ENCODE measurements around the gene EVI2B.
"Not testable (repeated sequence)": the region's sequence is repeated elsewhere in the genome, so short reads cannot be mapped to it uniquely, and the experiment has no call there.

EVI2B gene

GRCh38 chr17:31349454-31349853 is 35.6 kb upstream of the EVI2B start:
- Histone ChIP-seq H3K4me2 (no peak overlapping the region), H3K4me3 (IDR thresholded peaks at IDR 0.05; ENCODE audit: insufficient read depth, low read depth, low read length) (no peak overlapping the region), H3K79me2 (ENCODE audit: insufficient read depth, low read depth) (no peaks in the 10 kb centered on the region), H3K27me3 (ENCODE audit: insufficient read depth, low read depth) (no peaks in the 10 kb centered on the region), H4K20me1 (ENCODE audit: insufficient read depth) (no peaks in the 10 kb centered on the region), H3K27ac (no peak overlapping the region), H3K4me1 (ENCODE audit: low read depth, poor library complexity, severe bottlenecking) (peaks cover 14% of the 10 kb centered on the region), H3K36me3 (ENCODE audit: insufficient read depth) (no peaks in the 10 kb centered on the region), H3K9ac (no peak overlapping the region), H2AFZ (ENCODE audit: low read depth) (no peak overlapping the region)
- no peak for TF ChIP-seq CTCF (conservative IDR thresholded peaks at IDR 0.05; ENCODE audit: low read depth, low read length)

GRCh38 chr17:31345191-31345747 is 31.4 kb upstream of the EVI2B start:
- H3K79me2 ChIP-seq (ENCODE audit: insufficient read depth, low read depth); H3K4me3 ChIP-seq (IDR thresholded peaks at IDR 0.05; ENCODE audit: insufficient read depth, low read depth, low read length); H3K27ac ChIP-seq; H3K9ac ChIP-seq; H3K36me3 ChIP-seq (ENCODE audit: insufficient read depth); H4K20me1 ChIP-seq (ENCODE audit: insufficient read depth); H3K27me3 ChIP-seq (ENCODE audit: insufficient read depth, low read depth); H3K4me2 ChIP-seq; H2AFZ ChIP-seq (ENCODE audit: low read depth): not testable (repeated sequence)
- peaks cover 14% of the 10 kb centered on the region for H3K4me1 ChIP-seq (ENCODE audit: low read depth, poor library complexity, severe bottlenecking)

GRCh38 chr17:31339906-31340661 is 26.2 kb upstream of the EVI2B start:
- Histone ChIP-seq H3K36me3 (ENCODE audit: insufficient read depth) (no peaks in the 10 kb centered on the region), H3K79me2 (ENCODE audit: insufficient read depth, low read depth) (no peaks in the 10 kb centered on the region), H3K4me1 (ENCODE audit: low read depth, poor library complexity, severe bottlenecking) (no peaks in the 10 kb centered on the region), H3K4me2 (no peak overlapping the region), H4K20me1 (ENCODE audit: insufficient read depth) (no peaks in the 10 kb centered on the region), H2AFZ (ENCODE audit: low read depth) (no peak overlapping the region), H3K4me3 (IDR thresholded peaks at IDR 0.05; ENCODE audit: insufficient read depth, low read depth, low read length) (no peak overlapping the region), H3K27ac (no peak overlapping the region), H3K9ac (no peak overlapping the region), H3K27me3 (ENCODE audit: insufficient read depth, low read depth) (no peaks in the 10 kb centered on the region)
- no peak for TF ChIP-seq CTCF (conservative IDR thresholded peaks at IDR 0.05; ENCODE audit: low read depth, low read length)

GRCh38 chr17:31329221-31329620 is 15.4 kb upstream of the EVI2B start:
- H3K4me2 ChIP-seq, result no peak overlapping the region
- no peak overlapping the region for H3K9ac ChIP-seq
- H3K36me3 ChIP-seq (ENCODE audit: insufficient read depth), result no peaks in the 10 kb centered on the region
- H2AFZ ChIP-seq (ENCODE audit: low read depth), result no peak overlapping the region
- H3K4me3 ChIP-seq (IDR thresholded peaks at IDR 0.05; ENCODE audit: insufficient read depth, low read depth, low read length), result no peak overlapping the region
- no peaks in the 10 kb centered on the region for H3K4me1 ChIP-seq (ENCODE audit: low read depth, poor library complexity, severe bottlenecking)
- no peak overlapping the region for H3K27ac ChIP-seq
- TF ChIP-seq CTCF (conservative IDR thresholded peaks at IDR 0.05; ENCODE audit: low read depth, low read length), result no peak
- H3K27me3 ChIP-seq (ENCODE audit: insufficient read depth, low read depth), result no peaks in the 10 kb centered on the region
- H3K79me2 ChIP-seq (ENCODE audit: insufficient read depth, low read depth), result no peaks in the 10 kb centered on the region
- no peaks in the 10 kb centered on the region for H4K20me1 ChIP-seq (ENCODE audit: insufficient read depth)

GRCh38 chr17:31328160-31328535 is 14.3 kb upstream of the EVI2B start:
- Histone ChIP-seq H3K36me3 (ENCODE audit: insufficient read depth) (no peaks in the 10 kb centered on the region), H3K27ac (no peak overlapping the region), H3K79me2 (ENCODE audit: insufficient read depth, low read depth) (no peaks in the 10 kb centered on the region), H3K27me3 (ENCODE audit: insufficient read depth, low read depth) (no peaks in the 10 kb centered on the region), H3K4me3 (IDR thresholded peaks at IDR 0.05; ENCODE audit: insufficient read depth, low read depth, low read length) (no peak overlapping the region), H3K4me2 (no peak overlapping the region), H3K4me1 (ENCODE audit: low read depth, poor library complexity, severe bottlenecking) (peaks cover 4% of the 10 kb centered on the region), H2AFZ (ENCODE audit: low read depth) (no peak overlapping the region), H4K20me1 (ENCODE audit: insufficient read depth) (no peaks in the 10 kb centered on the region), H3K9ac (no peak overlapping the region)
- TF ChIP-seq CTCF (conservative IDR thresholded peaks at IDR 0.05; ENCODE audit: low read depth, low read length), result no peak

All from KMS-11 (cell line).